OCI-LY7 (cell line): ENCODE results near the gene PURB. TPM values are rescaled to one million over a fixed set of nuclear protein-coding genes. Genes with fewer than 3 reads are reported as not detected.
"Not testable (repeated sequence)": the region's sequence is repeated elsewhere in the genome, so short reads cannot be mapped to it uniquely, and the experiment has no call there.

ENCODE experiments used
- BruUV-seq: library from RNA; stranded (reverse); fragments of 400-500 nt; replicated peaks from 2 replicates; lab custom pipeline; 2021; lab: Mats Ljungman, UMichigan
- CTCF ChIA-PET: fragments of 300-600 bp; sonication (Branson Sonifier 250); formaldehyde crosslinking; loops from one replicate; lab custom pipeline; 2022; ENCODE audit warnings: antibody characterized with exemption; ENCODE audit not compliant: unreplicated experiment; lab: Charles Lee
- POLR2A ChIA-PET: fragments of 300-600 bp; sonication (Branson Sonifier 250); formaldehyde crosslinking; loops from one replicate; lab custom pipeline; 2022; ENCODE audit warnings: antibody characterized with exemption; lab: Charles Lee
- DNase-seq: peaks from one replicate; pipeline ENCODE4 v3.0.0-alpha.2; 2015; ENCODE audit warnings: low spot score
- H2AFZ ChIP-seq: fragments of 200-600 bp; sonication (generic), shearing (Covaris generic); 2 replicates; pipeline ENCODE4 v1.6.1; 2014; ENCODE audit warnings: mild to moderate bottlenecking, antibody characterized with exemption, low read length, moderate library complexity
- H3K27ac ChIP-seq: fragments of 200-600 bp; sonication (generic); 2 replicates; pipeline ENCODE4 v1.5.1; 2014; ENCODE audit warnings: mixed run types, low read depth, mild to moderate bottlenecking, moderate library complexity, low read length, inconsistent platforms; ENCODE audit not compliant: poor library complexity, severe bottlenecking
- H3K36me3 ChIP-seq: fragments of 200-600 bp; sonication (generic); 2 replicates; pipeline ENCODE4 v1.6.1; 2014; ENCODE audit warnings: mild to moderate bottlenecking, antibody characterized with exemption, low read length, moderate library complexity, mixed read lengths; ENCODE audit not compliant: insufficient read depth
- H3K4me1 ChIP-seq: fragments of 200-600 bp; sonication (generic); 2 replicates; pipeline ENCODE4 v1.5.1; 2014; ENCODE audit warnings: mild to moderate bottlenecking, low read length; ENCODE audit not compliant: insufficient read depth, poor library complexity, severe bottlenecking
- H3K4me2 ChIP-seq: fragments of 200-600 bp; sonication (generic); 2 replicates; pipeline ENCODE4 v1.6.1; 2014; ENCODE audit warnings: mild to moderate bottlenecking, low read length
- H3K4me3 ChIP-seq: fragments of 200-600 bp; sonication (generic); 2 replicates; pipeline ENCODE4 v1.5.1; 2014; ENCODE audit warnings: mild to moderate bottlenecking, low read depth, low read length; ENCODE audit not compliant: poor library complexity, severe bottlenecking
- H3K79me2 ChIP-seq: fragments of 200-600 bp; sonication (generic); 2 replicates; pipeline ENCODE4 v1.6.1; 2016; ENCODE audit warnings: low read depth, mild to moderate bottlenecking, low read length, moderate library complexity, mixed read lengths; ENCODE audit not compliant: insufficient read depth
- H3K9me2 ChIP-seq: fragments of 200-600 bp; sonication (generic); 2 replicates; pipeline ENCODE4 v1.6.1; 2016; ENCODE audit warnings: mild to moderate bottlenecking, low read length, mixed read lengths; ENCODE audit not compliant: insufficient read depth
- H3K9me3 ChIP-seq: fragments of 200-600 bp; sonication (generic); 2 replicates; pipeline ENCODE4 v1.6.1; 2014; ENCODE audit warnings: mild to moderate bottlenecking, mixed run types, low read length, mixed read lengths
- H4K20me1 ChIP-seq: fragments of 200-600 bp; sonication (generic); 2 replicates; pipeline ENCODE4 v1.6.1; 2014; ENCODE audit warnings: mild to moderate bottlenecking, antibody characterized with exemption, low read length, moderate library complexity, mixed read lengths; ENCODE audit not compliant: insufficient read depth
- CTCF ChIP-seq: fragments of 200-600 bp; sonication (generic); conservative IDR thresholded peaks from 2 replicates; pipeline ENCODE4 v1.5.1; 2014; ENCODE audit warnings: mild to moderate bottlenecking, antibody characterized with exemption, low read length, moderate library complexity, mixed read lengths
- EZH2phosphoT487 ChIP-seq: fragments of 200-600 bp; sonication (generic); IDR thresholded peaks from 2 replicates; pipeline ENCODE4 v1.6.1; 2018; ENCODE audit warnings: low read depth, borderline replicate concordance, mild to moderate bottlenecking, mixed run types, antibody characterized with exemption, low read length, moderate library complexity, mixed read lengths
- intact Hi-C: fragments of 100-400 bp; cut with micrococcal nuclease; formaldehyde crosslinking; loops from one replicate; pipeline ENCODE4 v1.10.0; 2022; ENCODE audit not compliant: unreplicated experiment
- total RNA-seq, 2 experiments: library from RNA; depleted of rRNA in 1 of 2; stranded (reverse); fragments of >200 nt in 1 of 2; shearing (Covaris generic) in 1 of 2; gene quantifications; 2 replicates each; pipeline ENCODE4 v1.2.3, GENCODE V29; 2014 to 2022

The PURB gene
- total RNA-seq, 2 experiments from 2014 or later, result 15.2 to 22.7 TPM

GRCh38 chr7:44847509-44847919 is 37.8 kb downstream of the PURB start:
- Histone ChIP-seq H3K4me1 (peaks cover 33% of the 10 kb centered on the region), H3K9me2 (no peaks in the 10 kb centered on the region), H3K4me3 (peak overlapping the region; percentile 88), H3K9me3 (no peaks in the 10 kb centered on the region), H3K4me2 (peak overlapping the region; percentile 81), H3K79me2 (peaks cover 62% of the 10 kb centered on the region), H4K20me1 (peaks cover 36% of the 10 kb centered on the region), H3K27ac (peak overlapping the region; percentile 86), H3K36me3 (peaks cover 24% of the 10 kb centered on the region), H2AFZ (no peak overlapping the region; the same call in 1 of the 2 replicates)
- peak; percentile 90 for DNase-seq
- ChIA-PET POLR2A (interaction anchor here (1.0 to 4.4 kb wide), 12 partner anchors 7 to 275 kb away, joined by 3 to 27 read pairs (median 5); partner anchors contain the start of gene TMED4), CTCF (interaction anchor here (0.8 kb wide), 1 partner anchor 38 kb away, joined by 3 read pairs; the partner anchor contains the start of gene PURB)
- intact Hi-C loops, result loop anchor here (1.0 to 10.0 kb wide), 3 partner anchors 38 to 267 kb away; partner anchors contain the start of genes PURB and TBRG4
- no TSS peak for BruUV-seq
- peak; percentile 85 for TF ChIP-seq CTCF
- TF ChIP-seq EZH2phosphoT487, result no peak

GRCh38 chr7:44846816-44847508 is 38.4 kb downstream of the PURB start:
- H3K9me2 ChIP-seq, result no peaks in the 10 kb centered on the region
- TF ChIP-seq EZH2phosphoT487 (no peak), CTCF (no peak)
- H4K20me1 ChIP-seq, result peaks cover 36% of the 10 kb centered on the region
- no peak overlapping the region; the same call in 1 of the 2 replicates for H2AFZ ChIP-seq
- BruUV-seq, result no TSS peak
- peaks cover 30% of the 10 kb centered on the region for H3K36me3 ChIP-seq
- no peaks in the 10 kb centered on the region for H3K9me3 ChIP-seq
- intact Hi-C loops, result loop anchor here (1.0 to 10.0 kb wide), 3 partner anchors 38 to 268 kb away; partner anchors contain the start of genes PURB and TBRG4
- ChIA-PET POLR2A (interaction anchor here (0.6 to 2.1 kb wide), 14 partner anchors 10 to 274 kb away, joined by 3 to 12 read pairs (median 4); no protein-coding TSS in a partner anchor), CTCF (interaction anchor here (0.8 kb wide), 1 partner anchor 38 kb away, joined by 3 read pairs; the partner anchor contains the start of gene PURB)
- peaks cover 67% of the 10 kb centered on the region for H3K79me2 ChIP-seq
- peak overlapping the region; percentile 81 for H3K4me2 ChIP-seq
- peak; percentile 16 for DNase-seq
- peak overlapping the region; percentile 86 for H3K27ac ChIP-seq
- H3K4me1 ChIP-seq, result peaks cover 33% of the 10 kb centered on the region
- peak overlapping the region; percentile 88 for H3K4me3 ChIP-seq

GRCh38 chr7:44846390-44846789 is 38.9 kb downstream of the PURB start:
- H3K4me1 ChIP-seq, result peaks cover 33% of the 10 kb centered on the region
- H4K20me1 ChIP-seq, result peaks cover 36% of the 10 kb centered on the region
- H2AFZ ChIP-seq, BruUV-seq, CTCF ChIA-PET, DNase-seq, H3K9me3 ChIP-seq, H3K9me2 ChIP-seq: not testable (repeated sequence)
- POLR2A ChIA-PET, result interaction anchor here (0.5 to 2.1 kb wide), 16 partner anchors 11 to 274 kb away, joined by 3 to 12 read pairs (median 4); no protein-coding TSS in a partner anchor
- intact Hi-C loops, result loop anchor here (5.0 to 10.0 kb wide), 2 partner anchors 76 to 268 kb away; partner anchors contain the start of gene TBRG4
- H3K27ac ChIP-seq, result peak overlapping the region; percentile 86
- peaks cover 73% of the 10 kb centered on the region for H3K79me2 ChIP-seq
- H3K4me2 ChIP-seq, result peak overlapping the region; percentile 81
- H3K36me3 ChIP-seq, result peaks cover 35% of the 10 kb centered on the region
- peak overlapping the region; percentile 88 for H3K4me3 ChIP-seq
